Pancreas (tissue), 10 donors: Measurements from ENCODE around the gene SPACA1. TPM values are rescaled to one million over a fixed set of nuclear protein-coding genes. Genes with fewer than 3 reads are reported as not detected.

Experiments
- ATAC-seq, 4 donors: fragments of 200-7000 bp; cut with Tn5 transposase; one replicate each; pipeline versions ENCODE4 v1.8.0 to v1.9.1; 2020; ENCODE audit warnings: mild to moderate bottlenecking in 4 of 4, moderate library complexity in 4 of 4
- DNase-seq, 6 donors: peaks; one replicate each; pipeline ENCODE4 v3.0.0-alpha.2; 2020
- FAIRE-seq: peaks from 2 replicates; lab custom pipeline; 2012; peaks lifted over from hg19 to GRCh38; lab: Jason Lieb, UNC
- H3K27ac ChIP-seq, 4 donors: fragments of 200-600 bp; sonication (generic); 1 replicate in 3 of 4; 2 replicates in 1 of 4; pipeline versions ENCODE4 v1.5.0 to v1.8.0; 2020
- H3K27me3 ChIP-seq, 4 donors: fragments of 200-600 bp; one replicate each; pipeline ENCODE4 v1.8.0; 2021
- H3K36me3 ChIP-seq, 3 donors: fragments of 200-600 bp; sonication (generic) in 1 of 3; one replicate each; pipeline versions ENCODE4 v1.5.0 to v1.8.0; 2020 to 2021
- H3K4me1 ChIP-seq, 3 donors: fragments of 200-600 bp; one replicate each; pipeline ENCODE4 v1.8.0; 2021
- H3K4me3 ChIP-seq, 4 donors: fragments of 200-600 bp; sonication (generic) in 2 of 4; one replicate each; pipeline versions ENCODE4 v1.5.0 to v1.8.0; 2020 to 2021
- H3K9me3 ChIP-seq, 4 donors: fragments of 200-600 bp; one replicate each; pipeline ENCODE4 v1.8.0; 2021
- CTCF ChIP-seq, 4 donors: fragments of 200-600 bp; sonication (generic) in 3 of 4; IDR thresholded peaks; one replicate each; pipeline versions ENCODE4 v1.5.0 to v1.8.0; 2021; ENCODE audit warnings: antibody characterized with exemption in 4 of 4
- WGBS, 2 donors: extraction: QIAGEN DNeasy Blood & Tissue Kit; methylation state at CpG; one replicate each; pipeline ENCODE4 v1.1.7; 2013; 5-methylcytosine and 5-hydroxymethylcytosine counted together
- intact Hi-C, 3 donors: fragments of 100-400 bp; cut with DNase I; formaldehyde crosslinking; loops; one replicate each; pipeline versions ENCODE4 v1.11.1 to v1.14.2; 2022
- polyA plus RNA-seq, 2 donors: library from polyadenylated mRNA; stranded (reverse); fragments of 200-250 nt; gene quantifications; one replicate each; pipeline ENCODE4 v1.2.3, GENCODE V29; 2013
- total RNA-seq, 6 donors: library from RNA; stranded (reverse); fragmentation: NEBNext Ultra II Directional in 4 of 6; extraction: Animal tissue kit (Norgen Biotek cat#: 25700) in 4 of 6; gene quantifications; one replicate each; pipeline versions ENCODE4 v1.2.1 to v1.2.4, GENCODE V29; 2021 to 2023
- donor health status: healthy with polysubstance abuse.
- donor health status: DM: no; HTN: no; CAD: no; lungs with moderate emphysema.
- donor health status: DM: no; HTN: no; CAD: no.
- donor health status: control.
- donor health status: control.
- donor health status: Bipolar disorder and iron deficiency.
- donor health status: DM: yes; HTN: yes; CAD: no.
- donor health status: DM: no; HTN: no; CAD: no.
- donor health status: DM: no; HTN: no; CAD: no.
- donor health status: DM: yes; HTN: yes; CAD: no.

SPACA1 gene
- total and polyA plus RNA-seq, 8 donors: not detected

DNA sequence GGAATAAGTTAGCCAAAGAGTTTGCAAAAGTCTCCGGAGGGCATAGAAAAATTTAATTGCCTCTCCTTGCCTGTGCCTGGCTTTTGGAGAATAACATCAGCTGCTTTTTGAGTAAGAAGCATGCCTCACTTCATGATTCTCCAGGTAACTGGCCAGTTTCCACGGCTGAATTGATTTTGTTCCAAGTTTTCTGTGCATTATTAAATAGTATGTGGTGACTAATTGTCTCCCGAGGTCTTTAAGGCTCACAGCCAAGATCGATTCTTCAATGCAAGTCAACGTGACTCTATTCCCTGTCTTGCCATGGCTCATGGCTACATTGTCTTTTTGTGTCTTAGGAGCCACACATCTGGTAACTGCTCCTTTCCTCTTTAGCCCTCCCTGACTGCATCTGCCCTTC lies 64.3 kb downstream of the SPACA1 start:
- WGBS, 2 donors: 27% methylated on average over 5 of the region's 5 CpGs
- intact Hi-C loops: no loop called here
- ATAC-seq (no peak), FAIRE-seq (no peak), DNase-seq (no peak)
- Histone ChIP-seq H3K9me3 (no peaks in the 10 kb centered on the region), H3K4me1 (no peaks in the 10 kb centered on the region), H3K27ac (no peak overlapping the region), H3K36me3 (no peaks in the 10 kb centered on the region), H3K27me3 (no peaks in the 10 kb centered on the region), H3K4me3 (no peak overlapping the region)
- TF ChIP-seq CTCF (IDR thresholded peaks at IDR 0.05): no peak

GRCh38 chr6:88114838-88115237 lies 67.2 kb downstream of the SPACA1 start:
- no peak for DNase-seq
- ATAC-seq: no peak
- 14 to 38% methylated on average over 2 of the region's 2 CpGs for WGBS, 2 donors
- H3K4me3 ChIP-seq: no peak overlapping the region
- no peaks in the 10 kb centered on the region for H3K4me1 ChIP-seq
- no peak overlapping the region for H3K27ac ChIP-seq
- FAIRE-seq: no peak
- TF ChIP-seq CTCF (IDR thresholded peaks at IDR 0.05): no peak
- H3K36me3 ChIP-seq: no peaks in the 10 kb centered on the region
- H3K27me3 ChIP-seq: no peaks in the 10 kb centered on the region
- H3K9me3 ChIP-seq: no peaks in the 10 kb centered on the region
- intact Hi-C loops: no loop called here

GRCh38 chr6:88115307-88115706 lies 67.7 kb downstream of the SPACA1 start:
- Histone ChIP-seq H3K4me3 (no peak overlapping the region), H3K27me3 (no peaks in the 10 kb centered on the region), H3K4me1 (no peaks in the 10 kb centered on the region), H3K36me3 (no peaks in the 10 kb centered on the region), H3K9me3 (no peaks in the 10 kb centered on the region), H3K27ac (no peak overlapping the region)
- ATAC-seq: no peak
- FAIRE-seq: no peak
- no peak for DNase-seq
- intact Hi-C loops: no loop called here
- no peak for TF ChIP-seq CTCF (IDR thresholded peaks at IDR 0.05)
- WGBS, 2 donors: 38 to 55% methylated on average over 2 of the region's 2 CpGs

DNA sequence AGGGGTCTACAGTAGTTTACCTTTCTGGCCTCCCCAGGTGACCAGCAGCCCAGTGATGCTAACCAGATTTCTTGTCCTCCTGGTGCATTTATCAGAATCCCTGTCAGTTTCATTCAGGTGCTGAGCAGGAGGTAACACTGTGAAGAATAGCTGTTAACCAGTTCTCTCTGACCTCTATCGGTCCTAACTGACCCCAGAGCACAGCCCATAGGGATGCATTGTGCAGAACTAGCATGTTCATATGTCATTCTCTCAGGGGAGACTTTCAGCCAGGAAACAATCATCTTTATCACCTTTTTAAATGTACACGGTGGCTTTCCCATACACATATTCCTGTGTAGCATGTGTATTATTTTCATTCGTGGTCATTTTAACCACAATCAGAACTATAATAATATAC lies 68.6 kb downstream of the SPACA1 start:
- ATAC-seq: no peak
- no peak for TF ChIP-seq CTCF (IDR thresholded peaks at IDR 0.05)
- Histone ChIP-seq H3K27me3 (no peaks in the 10 kb centered on the region), H3K4me3 (no peak overlapping the region), H3K36me3 (no peaks in the 10 kb centered on the region), H3K9me3 (no peaks in the 10 kb centered on the region), H3K27ac (no peak overlapping the region), H3K4me1 (no peaks in the 10 kb centered on the region)
- DNase-seq: no peak
- WGBS, 2 donors: 26 to 35% methylated on average over 3 of the region's 3 CpGs
- no peak for FAIRE-seq
- intact Hi-C loops: no loop called here

Other genes with a start within 250 kb of the SPACA1 start
- 1 to 10 TPM in 1 of 6 donors, under 1 TPM in 5; 0.24 to 1.3 (median 0.68) TPM for gene CNR1, start 118.5 kb downstream of the SPACA1 start, total RNA-seq
- gene CNR1, start 118.5 kb downstream of the SPACA1 start, polyA plus RNA-seq: under 1 TPM; 0.65 to 0.96 TPM